ENCODE data around the gene TUBGCP6.

- TF ChIP-seq REST (IDR thresholded peaks at IDR 0.05; ENCODE audit: insufficient read depth in 1 of 2, low read depth in 2 of 2, low read length in 2 of 2) (no peak), POLR2AphosphoS5 (IDR thresholded peaks at IDR 0.05; ENCODE audit: low read depth, low read length) (no peak), SIN3A (IDR thresholded peaks at IDR 0.05; ENCODE audit: borderline replicate concordance, insufficient read depth, low read length) (no peak), FOXP2 (optimal IDR thresholded peaks at IDR 0.05; ENCODE audit: borderline replicate concordance, extremely low read depth, extremely low read length, insufficient read depth) (no peak)
Measured at GRCh38 chr22:50257451-50258360, 12.9 kb upstream of the TUBGCP6 start.
